Mesenchymal stem cell (in vitro differentiated cells and primary cell): ENCODE results near the gene CEP126.

Experiments used
- DNase-seq: peaks from one replicate; pipeline ENCODE4 v3.0.0-alpha.2; 2013
- H2AFZ ChIP-seq: one replicate; pipeline ENCODE4 v1.6.1; 2013; ENCODE audit warnings: low read depth, mild to moderate bottlenecking, control low read depth, inconsistent platforms, low read length, moderate library complexity
- H2AK5ac ChIP-seq: 2 replicates; pipeline ENCODE4 v1.6.1; 2013; ENCODE audit warnings: low read length, moderate library complexity, mild to moderate bottlenecking, inconsistent platforms; ENCODE audit not compliant: severe bottlenecking
- H2BK120ac ChIP-seq: one replicate; pipeline ENCODE4 v1.6.1; 2013; ENCODE audit warnings: low read depth, mild to moderate bottlenecking, inconsistent platforms, low read length, moderate library complexity
- H2BK12ac ChIP-seq, 2 experiments: one replicate each; pipeline ENCODE4 v1.6.1; 2013; ENCODE audit warnings: inconsistent platforms in 2 of 2, low read length in 2 of 2, mild to moderate bottlenecking in 2 of 2, moderate library complexity in 2 of 2, control low read depth in 1 of 2
- H2BK15ac ChIP-seq: one replicate; pipeline ENCODE4 v1.6.1; 2013; ENCODE audit warnings: mild to moderate bottlenecking, low read depth, inconsistent platforms; ENCODE audit not compliant: poor library complexity, severe bottlenecking
- H2BK5ac ChIP-seq: 2 replicates; pipeline ENCODE4 v1.6.1; 2013; ENCODE audit warnings: low read depth, mild to moderate bottlenecking, low read length, control low read depth, inconsistent platforms; ENCODE audit not compliant: poor library complexity, severe bottlenecking
- H3K14ac ChIP-seq, 2 experiments: one replicate each; pipeline ENCODE4 v1.6.1; 2013; ENCODE audit warnings: inconsistent platforms in 2 of 2, low read length in 2 of 2, control low read depth in 1 of 2, mild to moderate bottlenecking in 1 of 2, moderate library complexity in 1 of 2
- H3K18ac ChIP-seq, 2 experiments: one replicate each; pipeline ENCODE4 v1.6.1; 2013; ENCODE audit warnings: inconsistent platforms in 2 of 2, low read length in 2 of 2, control low read depth in 1 of 2, low read depth in 1 of 2, mild to moderate bottlenecking in 1 of 2
- H3K23ac ChIP-seq, 2 experiments: one replicate each; pipeline ENCODE4 v1.6.1; 2013; ENCODE audit warnings: inconsistent platforms in 2 of 2, low read length in 2 of 2, mild to moderate bottlenecking in 2 of 2, moderate library complexity in 2 of 2, control low read depth in 1 of 2
- H3K27ac ChIP-seq: 2 replicates; pipeline ENCODE4 v1.5.1; 2013; ENCODE audit warnings: mild to moderate bottlenecking, moderate library complexity, low read length, control low read depth, inconsistent platforms; ENCODE audit not compliant: poor library complexity, severe bottlenecking
- H3K27me3 ChIP-seq, 2 experiments: 2 replicates each; pipeline versions ENCODE4 v1.6.1 to v1.7.0; 2013; ENCODE audit warnings: low read length in 2 of 2, mild to moderate bottlenecking in 2 of 2, moderate library complexity in 2 of 2, control low read depth in 1 of 2, inconsistent platforms in 1 of 2; ENCODE audit not compliant: control insufficient read depth in 1 of 2, insufficient read depth in 1 of 2
- H3K36me3 ChIP-seq, 2 experiments: 2 replicates each; pipeline versions ENCODE4 v1.6.1 to v1.7.0; 2013; ENCODE audit warnings: low read length in 2 of 2, control low read depth in 1 of 2, inconsistent platforms in 1 of 2, low read depth in 1 of 2, mild to moderate bottlenecking in 1 of 2; ENCODE audit not compliant: insufficient read depth in 2 of 2, control insufficient read depth in 1 of 2
- H3K4ac ChIP-seq, 2 experiments: one replicate each; pipeline ENCODE4 v1.6.1; 2013; ENCODE audit warnings: inconsistent platforms in 2 of 2, low read length in 2 of 2, mild to moderate bottlenecking in 2 of 2, moderate library complexity in 2 of 2, control low read depth in 1 of 2, low read depth in 1 of 2
- H3K4me1 ChIP-seq: 2 replicates; pipeline ENCODE4 v1.6.1; 2013; ENCODE audit warnings: low read depth, low read length, control low read depth; ENCODE audit not compliant: control insufficient read depth, insufficient read depth
- H3K4me2 ChIP-seq: 2 replicates; pipeline ENCODE4 v1.6.1; 2013; ENCODE audit warnings: low read length, mild to moderate bottlenecking, inconsistent platforms; ENCODE audit not compliant: poor library complexity, severe bottlenecking
- H3K4me3 ChIP-seq, 2 experiments: 2 replicates each; pipeline versions ENCODE4 v1.5.1 to v1.7.0; 2013; ENCODE audit warnings: low read length in 2 of 2, mild to moderate bottlenecking in 2 of 2, control low read depth in 1 of 2, low read depth in 1 of 2; ENCODE audit not compliant: insufficient read depth in 1 of 2
- H3K79me1 ChIP-seq: replicated peaks from 2 replicates; pipeline ENCODE4 v1.6.1; 2013; ENCODE audit warnings: mild to moderate bottlenecking, control low read depth, low read length, inconsistent platforms; ENCODE audit not compliant: poor library complexity, severe bottlenecking
- H3K9ac ChIP-seq: 2 replicates; pipeline ENCODE4 v1.7.0; 2013; ENCODE audit warnings: mild to moderate bottlenecking, low read length, moderate library complexity
- H3K9me3 ChIP-seq: 2 replicates; pipeline ENCODE4 v1.7.0; 2013; ENCODE audit warnings: mild to moderate bottlenecking, low read length; ENCODE audit not compliant: control insufficient read depth
- H4K8ac ChIP-seq: one replicate; pipeline ENCODE4 v1.6.1; 2013; ENCODE audit warnings: inconsistent platforms, mild to moderate bottlenecking, low read length, moderate library complexity
- H4K91ac ChIP-seq: one replicate; pipeline ENCODE4 v1.6.1; 2013; ENCODE audit warnings: mild to moderate bottlenecking, low read length, inconsistent platforms
- WGBS: methylation state at CpG from one replicate; pipeline ENCODE4 v1.1.7; 2013; ENCODE audit warnings: mixed read lengths; 5-methylcytosine and 5-hydroxymethylcytosine counted together

Gene CEP126

DNA sequence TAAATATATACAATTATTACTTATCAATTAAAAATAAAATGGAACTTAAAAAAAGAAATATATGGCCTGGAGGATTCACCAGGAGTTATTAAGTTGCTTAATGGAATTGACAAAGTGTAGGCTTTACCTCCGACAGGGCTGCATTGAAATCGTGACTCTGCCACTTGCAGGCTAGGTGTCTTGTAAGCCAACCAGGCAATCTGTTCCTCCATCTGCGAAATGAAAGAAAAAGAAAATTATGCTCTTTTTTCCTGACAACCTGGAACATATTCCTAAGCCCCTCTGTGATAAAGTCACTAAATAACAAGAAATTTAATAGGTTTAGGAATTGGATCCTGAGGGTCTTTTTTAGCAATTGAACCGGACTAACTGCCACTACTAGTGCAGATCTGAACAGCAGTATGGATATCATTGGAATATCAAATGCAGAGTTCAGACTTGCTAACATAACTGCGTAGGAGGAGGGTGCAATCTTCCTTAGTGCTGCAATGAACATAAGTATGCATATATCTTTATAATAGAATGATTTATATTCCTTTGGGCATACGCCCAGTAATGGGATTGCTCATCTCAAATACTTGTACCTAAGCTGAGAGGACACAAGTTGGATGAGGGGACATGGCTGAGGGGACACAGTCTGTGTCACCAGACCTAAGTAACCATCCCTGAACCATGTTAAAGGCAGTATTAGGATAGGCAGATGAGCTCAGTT, 42.5 kb upstream of the CEP126 start:
- Histone ChIP-seq H2BK15ac (no peak overlapping the region), H3K36me3 (no peaks in the 10 kb centered on the region), H2BK12ac (no peak overlapping the region), H2AK5ac (no peak overlapping the region), H3K27me3 (no peaks in the 10 kb centered on the region), H3K79me1 (no peaks in the 10 kb centered on the region), H3K9me3 (no peaks in the 10 kb centered on the region), H3K4me2 (no peak overlapping the region), H3K14ac (no peak overlapping the region), H3K4me3 (no peak overlapping the region), H3K9ac (no peak overlapping the region), H3K4ac (no peak overlapping the region), H3K4me1 (no peaks in the 10 kb centered on the region), H2BK5ac (no peak overlapping the region), H3K27ac (no peak overlapping the region), H4K91ac (no peak overlapping the region), H3K18ac (no peak overlapping the region), H2AFZ (no peak overlapping the region), H4K8ac (no peak overlapping the region), H2BK120ac (no peak overlapping the region), H3K23ac (no peak overlapping the region)
- no peak for DNase-seq
- 97% methylated on average over 4 of the region's 6 CpGs for WGBS

DNA sequence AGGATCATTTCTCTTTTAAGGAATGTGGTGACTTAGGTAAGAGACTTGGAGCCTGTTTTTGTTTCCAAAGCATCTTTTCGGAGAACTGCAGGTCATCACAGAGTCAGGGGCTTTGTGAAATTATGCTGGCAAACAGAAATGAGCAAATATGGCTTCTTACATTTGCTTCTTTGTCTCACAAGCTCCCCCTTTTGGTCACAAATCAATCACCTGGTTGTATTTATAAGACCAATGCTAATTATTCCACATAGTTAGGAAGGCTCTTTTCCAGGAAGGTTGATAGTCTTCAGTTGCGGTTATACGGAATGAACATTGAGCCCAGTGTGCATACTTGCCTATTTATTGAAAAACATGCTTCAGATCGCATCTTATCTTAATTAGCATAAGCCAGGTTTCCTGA, 34.6 kb upstream of the CEP126 start:
- no peak overlapping the region for H2BK12ac ChIP-seq
- H3K4me3 ChIP-seq, result no peak overlapping the region
- H3K27ac ChIP-seq, result no peak overlapping the region
- no peaks in the 10 kb centered on the region for H3K27me3 ChIP-seq
- H2BK5ac ChIP-seq, result no peak overlapping the region
- 82% methylated on average over 3 of the region's 4 CpGs for WGBS
- no peak overlapping the region for H4K8ac ChIP-seq
- H3K9me3 ChIP-seq, result no peaks in the 10 kb centered on the region
- no peak overlapping the region for H4K91ac ChIP-seq
- DNase-seq, result peak; percentile 62
- no peak overlapping the region for H3K9ac ChIP-seq
- no peak overlapping the region for H2AK5ac ChIP-seq
- H3K79me1 ChIP-seq, result no peaks in the 10 kb centered on the region
- no peak overlapping the region for H3K4ac ChIP-seq
- H3K4me1 ChIP-seq, result no peaks in the 10 kb centered on the region
- H2BK120ac ChIP-seq, result no peak overlapping the region
- H3K18ac ChIP-seq, result no peak overlapping the region
- H3K4me2 ChIP-seq, result no peak overlapping the region
- no peak overlapping the region for H2AFZ ChIP-seq
- H3K36me3 ChIP-seq, result no peaks in the 10 kb centered on the region
- H3K14ac ChIP-seq, result no peak overlapping the region
- H3K23ac ChIP-seq, result no peak overlapping the region
- H2BK15ac ChIP-seq, result no peak overlapping the region

DNA sequence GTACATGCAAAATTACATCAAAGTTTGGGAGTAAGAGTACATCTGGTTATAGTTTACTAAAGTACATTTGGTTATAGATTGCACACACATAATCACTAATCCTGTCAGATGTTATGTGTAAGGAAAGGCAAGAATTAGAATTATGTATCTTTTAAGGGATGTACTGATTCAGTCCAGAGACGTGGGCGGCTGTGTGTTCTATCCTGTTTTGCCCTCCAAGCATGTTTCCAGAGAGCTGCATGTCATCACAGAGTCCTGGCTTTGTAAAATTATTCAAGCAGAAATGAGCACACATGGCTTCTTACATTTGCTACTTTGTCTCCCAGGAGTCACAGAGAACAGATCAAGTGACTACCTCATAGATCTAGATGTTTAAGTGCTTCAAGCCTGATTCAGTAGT, 33.2 kb upstream of the CEP126 start:
- Histone ChIP-seq H3K27me3 (no peaks in the 10 kb centered on the region), H3K4me2 (no peak overlapping the region), H4K91ac (no peak overlapping the region), H3K18ac (no peak overlapping the region), H3K27ac (no peak overlapping the region), H3K4me3 (no peak overlapping the region), H4K8ac (no peak overlapping the region), H2BK15ac (no peak overlapping the region), H2BK12ac (no peak overlapping the region), H3K23ac (no peak overlapping the region), H3K9ac (no peak overlapping the region), H2AFZ (no peak overlapping the region), H3K9me3 (no peaks in the 10 kb centered on the region), H2BK120ac (no peak overlapping the region), H3K36me3 (no peaks in the 10 kb centered on the region), H3K79me1 (no peaks in the 10 kb centered on the region), H2BK5ac (no peak overlapping the region), H2AK5ac (no peak overlapping the region), H3K4ac (no peak overlapping the region), H3K4me1 (no peaks in the 10 kb centered on the region), H3K14ac (no peak overlapping the region)
- WGBS, result 86% methylated on average over 2 of the region's 2 CpGs
- DNase-seq, result no peak

DNA sequence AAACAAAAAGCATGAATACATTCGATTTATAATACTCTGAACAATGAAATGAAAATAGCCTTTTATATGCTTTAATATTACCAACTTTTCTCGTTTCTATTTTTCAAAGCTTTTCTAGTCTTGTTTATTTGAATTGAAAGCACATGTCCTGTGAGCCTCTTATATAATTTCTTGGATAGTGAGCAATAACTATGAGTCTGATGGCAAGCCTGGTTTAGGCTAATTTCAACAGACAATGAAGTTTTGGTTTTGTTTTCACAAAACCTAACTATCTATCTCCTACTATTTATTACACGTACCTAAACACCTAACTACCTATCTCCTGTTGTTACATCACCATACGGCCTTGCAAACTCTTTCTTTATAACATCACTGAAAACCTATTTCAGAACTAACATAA, 29.2 kb upstream of the CEP126 start:
- Histone ChIP-seq H4K91ac (no peak overlapping the region), H3K79me1 (no peaks in the 10 kb centered on the region), H2BK120ac (no peak overlapping the region), H3K4me1 (no peaks in the 10 kb centered on the region), H3K4ac (no peak overlapping the region), H3K18ac (no peak overlapping the region), H2BK12ac (no peak overlapping the region), H3K36me3 (no peaks in the 10 kb centered on the region), H2BK5ac (no peak overlapping the region), H3K27ac (no peak overlapping the region), H3K4me3 (peak overlapping the region in 1 of 2 experiments; percentile 53), H3K14ac (no peak overlapping the region), H3K9ac (peak overlapping the region; percentile 51), H2BK15ac (no peak overlapping the region), H3K27me3 (no peaks in the 10 kb centered on the region), H3K9me3 (no peaks in the 10 kb centered on the region), H3K4me2 (no peak overlapping the region), H3K23ac (no peak overlapping the region), H4K8ac (no peak overlapping the region), H2AK5ac (no peak overlapping the region), H2AFZ (no peak overlapping the region)
- no peak for DNase-seq
- 86% methylated on average over 2 of the region's 4 CpGs for WGBS
